H9 (cell line): Measurements from ENCODE around the gene TMEM204. TPM values are rescaled to one million over a fixed set of nuclear protein-coding genes. Genes with fewer than 3 reads are reported as not detected.
A peak's percentile ranks its signal among the peaks of the same experiment; 100 is the strongest.

Source experiments
- DNase-seq: peaks from one replicate; pipeline ENCODE4 v3.0.0-alpha.2; 2017
- H2AFZ ChIP-seq: one replicate; pipeline ENCODE4 v1.6.1; 2013; ENCODE audit warnings: mild to moderate bottlenecking, low read length, control low read depth, moderate library complexity
- H2AK5ac ChIP-seq: 2 replicates; pipeline ENCODE4 v1.6.1; 2013; ENCODE audit warnings: low read length, control low read depth, mixed read lengths; ENCODE audit not compliant: insufficient read length
- H2BK120ac ChIP-seq: one replicate; pipeline ENCODE4 v1.6.1; 2013; ENCODE audit warnings: low read depth, mild to moderate bottlenecking, low read length, control low read depth, inconsistent platforms; ENCODE audit not compliant: poor library complexity, severe bottlenecking
- H2BK12ac ChIP-seq: 2 replicates; pipeline ENCODE4 v1.6.1; 2013; ENCODE audit warnings: low read length, control low read depth, mixed read lengths, low read depth; ENCODE audit not compliant: insufficient read length
- H2BK15ac ChIP-seq: 2 replicates; pipeline ENCODE4 v1.6.1; 2013; ENCODE audit warnings: low read depth, low read length, control low read depth
- H2BK20ac ChIP-seq: one replicate; pipeline ENCODE4 v1.6.1; 2013; ENCODE audit warnings: low read depth, mild to moderate bottlenecking, low read length, control low read depth, inconsistent platforms; ENCODE audit not compliant: poor library complexity, severe bottlenecking
- H2BK5ac ChIP-seq: 2 replicates; pipeline ENCODE4 v1.6.1; 2013; ENCODE audit warnings: low read length, control low read depth, mixed read lengths; ENCODE audit not compliant: insufficient read length
- H3K14ac ChIP-seq: 2 replicates; pipeline ENCODE4 v1.6.1; 2013; ENCODE audit warnings: low read length, control low read depth; ENCODE audit not compliant: insufficient read depth
- H3K18ac ChIP-seq: 2 replicates; pipeline ENCODE4 v1.6.1; 2013; ENCODE audit warnings: low read depth, mild to moderate bottlenecking, mixed read lengths, low read length, control low read depth; ENCODE audit not compliant: insufficient read length
- H3K23ac ChIP-seq: 2 replicates; pipeline ENCODE4 v1.6.1; 2013; ENCODE audit warnings: low read length, control low read depth, mixed read lengths, low read depth; ENCODE audit not compliant: insufficient read length
- H3K23me2 ChIP-seq: 2 replicates; pipeline ENCODE4 v1.6.1; 2013; ENCODE audit warnings: low read depth, mild to moderate bottlenecking, mixed read lengths, low read length, control low read depth; ENCODE audit not compliant: insufficient read length, poor library complexity, severe bottlenecking
- H3K27ac ChIP-seq: 2 replicates; pipeline ENCODE4 v1.5.1; 2013; ENCODE audit warnings: low read length, control low read depth, mixed read lengths, low read depth; ENCODE audit not compliant: insufficient read length
- H3K27me3 ChIP-seq: 2 replicates; pipeline ENCODE4 v1.6.1; 2013; ENCODE audit warnings: low read length, control low read depth, inconsistent platforms; ENCODE audit not compliant: insufficient read depth
- H3K4ac ChIP-seq: 2 replicates; pipeline ENCODE4 v1.6.1; 2013; ENCODE audit warnings: low read depth, mild to moderate bottlenecking, control low read depth, inconsistent platforms, low read length, moderate library complexity
- H3K4me1 ChIP-seq: 2 replicates; pipeline ENCODE4 v1.6.1; 2013; ENCODE audit warnings: low read length, control low read depth, inconsistent platforms; ENCODE audit not compliant: insufficient read depth
- H3K4me2 ChIP-seq: 2 replicates; pipeline ENCODE4 v1.6.1; 2013; ENCODE audit warnings: low read length, control low read depth, mixed read lengths; ENCODE audit not compliant: insufficient read length, insufficient read depth
- H3K56ac ChIP-seq: 2 replicates; pipeline ENCODE4 v1.6.1; 2013; ENCODE audit warnings: low read depth, mild to moderate bottlenecking, mixed read lengths, low read length, control low read depth; ENCODE audit not compliant: insufficient read length
- H3K79me1 ChIP-seq: 2 replicates; pipeline ENCODE4 v1.6.1; 2013; ENCODE audit warnings: low read depth, mild to moderate bottlenecking, moderate library complexity, low read length, control low read depth, inconsistent platforms; ENCODE audit not compliant: insufficient read depth, poor library complexity, severe bottlenecking
- H3K79me2 ChIP-seq: 2 replicates; pipeline ENCODE4 v1.6.1; 2013; ENCODE audit warnings: low read length, control low read depth, inconsistent platforms; ENCODE audit not compliant: insufficient read depth
- H3K9ac ChIP-seq: 2 replicates; pipeline ENCODE4 v1.6.1; 2013; ENCODE audit warnings: low read length, control low read depth, mixed read lengths; ENCODE audit not compliant: insufficient read length; ENCODE audit errors: extremely low read depth
- H3K9me3 ChIP-seq: one replicate; pipeline ENCODE4 v1.6.1; 2013; ENCODE audit warnings: low read depth, low read length, inconsistent platforms; ENCODE audit not compliant: control insufficient read depth
- H3T11ph ChIP-seq: one replicate; pipeline ENCODE4 v1.6.1; 2013; ENCODE audit warnings: mild to moderate bottlenecking, low read length, control low read depth, inconsistent platforms
- H4K20me1 ChIP-seq: one replicate; pipeline ENCODE4 v1.6.1; 2013; ENCODE audit not compliant: control insufficient read depth, insufficient read length, insufficient read depth
- H4K5ac ChIP-seq: 2 replicates; pipeline ENCODE4 v1.6.1; 2013; ENCODE audit warnings: low read depth, mild to moderate bottlenecking, mixed read lengths, low read length, control low read depth; ENCODE audit not compliant: insufficient read length
- H4K8ac ChIP-seq: replicated peaks from 2 replicates; pipeline ENCODE4 v1.6.1; 2013; ENCODE audit warnings: low read length, control low read depth, mixed read lengths, low read depth; ENCODE audit not compliant: insufficient read length
- H4K91ac ChIP-seq: 2 replicates; pipeline ENCODE4 v1.6.1; 2013; ENCODE audit warnings: low read depth, mild to moderate bottlenecking, moderate library complexity, mixed read lengths, low read length, control low read depth; ENCODE audit not compliant: insufficient read length
- H3K27ac Mint-ChIP-seq, 3 experiments: 2 replicates in 2 of 3; 3 replicates in 1 of 3; pipeline ENCODE4 v1.8.0; 2020 to 2021; ENCODE audit warnings: mixed read lengths in 3 of 3, mild to moderate bottlenecking in 1 of 3, moderate library complexity in 1 of 3
- H3K27me3 Mint-ChIP-seq: 2 replicates; pipeline ENCODE4 v1.8.0; 2021; ENCODE audit warnings: low read depth, mild to moderate bottlenecking, moderate library complexity, mixed read lengths
- H3K36me3 Mint-ChIP-seq, 3 experiments: 2 replicates in 2 of 3; 3 replicates in 1 of 3; pipeline ENCODE4 v1.8.0; 2020 to 2021; ENCODE audit warnings: low read depth in 3 of 3, mixed read lengths in 3 of 3; ENCODE audit not compliant: insufficient read depth in 1 of 3
- H3K4me1 Mint-ChIP-seq, 2 experiments: 2 replicates each; pipeline ENCODE4 v1.8.0; 2020; ENCODE audit warnings: mixed read lengths in 2 of 2
- H3K4me3 Mint-ChIP-seq, 2 experiments: 2 replicates in 1 of 2; 3 replicates in 1 of 2; pipeline ENCODE4 v1.8.0; 2020 to 2021; ENCODE audit warnings: mild to moderate bottlenecking in 2 of 2, mixed read lengths in 2 of 2, moderate library complexity in 1 of 2
- H3K9me3 Mint-ChIP-seq, 2 experiments: 2 replicates in 1 of 2; 3 replicates in 1 of 2; pipeline ENCODE4 v1.8.0; 2020; ENCODE audit warnings: mild to moderate bottlenecking in 2 of 2, mixed read lengths in 2 of 2, moderate library complexity in 1 of 2
- CTCF ChIP-seq: fragments of 200-600 bp; sonication (generic); conservative IDR thresholded peaks from 3 replicates; pipeline ENCODE4 v1.8.0; 2021; ENCODE audit warnings: antibody characterized with exemption, mild to moderate bottlenecking
- WGBS: extraction: QIAGEN DNeasy Blood & Tissue Kit; methylation state at CpG from one replicate; pipeline ENCODE4 v1.1.7; 2013; ENCODE audit warnings: missing lambda C conversion rate, low lambda C conversion rate, mixed read lengths; ENCODE audit not compliant: insufficient read length; ENCODE audit errors: extremely low coverage; 5-methylcytosine and 5-hydroxymethylcytosine counted together
- total RNA-seq: library from RNA; stranded (reverse); gene quantifications from 2 replicates; pipeline ENCODE4 v1.2.1, GENCODE V29; 2021

TMEM204 gene
- total RNA-seq, 1 experiment from 2014 or later, result not detected

DNA sequence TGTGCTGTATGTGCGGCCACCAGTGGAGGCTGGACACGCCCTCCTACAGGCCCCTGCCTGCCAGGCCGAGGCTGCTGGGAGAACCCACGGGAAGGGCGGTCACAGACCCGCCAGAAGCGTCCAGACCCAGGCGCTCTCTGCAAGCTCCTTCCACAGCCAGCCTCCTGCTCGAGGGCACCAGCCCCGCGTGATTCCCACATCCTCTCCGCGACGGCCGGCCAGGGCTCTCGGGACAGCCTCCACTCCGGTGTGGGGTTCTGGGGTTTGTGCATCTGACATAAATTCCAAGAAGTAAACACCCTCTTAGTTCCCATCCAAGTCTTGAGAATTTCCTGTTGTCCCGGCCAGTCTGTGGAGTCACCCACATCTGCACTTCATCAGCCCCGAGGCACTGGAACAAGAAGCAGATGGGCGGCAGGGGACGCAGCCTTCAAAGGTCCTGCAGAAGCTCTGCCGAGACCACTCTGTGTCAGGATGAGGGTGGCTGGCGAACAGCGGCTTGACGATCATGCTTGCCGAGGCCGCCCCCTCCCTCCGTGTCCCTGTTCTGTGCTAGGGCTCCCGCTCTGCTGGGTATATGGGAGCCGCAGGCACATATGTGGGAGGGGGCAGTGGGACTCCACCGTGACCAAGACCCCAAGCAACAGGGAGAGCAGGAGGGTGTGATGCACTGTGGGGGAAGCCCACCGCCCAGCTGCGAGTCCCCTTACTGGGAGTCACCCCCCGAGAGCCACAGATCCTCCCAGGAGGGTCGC lies 2.4 kb upstream of the TMEM204 start:
- Histone ChIP-seq H4K5ac (no peak overlapping the region), H2BK15ac (no peak overlapping the region), H4K8ac (no peak overlapping the region), H2BK5ac (no peak overlapping the region), H3K9me3 (no peaks in the 10 kb centered on the region), H3K18ac (no peak overlapping the region), H3K4ac (no peak overlapping the region), H3K4me2 (no peak overlapping the region), H4K91ac (no peak overlapping the region), H2AFZ (no peak overlapping the region), H2BK12ac (no peak overlapping the region), H3K79me2 (no peaks in the 10 kb centered on the region), H3K9ac (no peak overlapping the region), H2AK5ac (no peak overlapping the region), H3T11ph (no peak overlapping the region), H3K14ac (no peak overlapping the region), H4K20me1 (no peaks in the 10 kb centered on the region), H2BK120ac (no peak overlapping the region), H3K4me1 (no peaks in the 10 kb centered on the region), H3K23ac (no peak overlapping the region), H3K27me3 (no peaks in the 10 kb centered on the region; the same call in 1 of the 2 replicates), H3K79me1 (no peaks in the 10 kb centered on the region), H2BK20ac (no peak overlapping the region), H3K27ac (no peak overlapping the region), H3K23me2 (no peaks in the 10 kb centered on the region), H3K56ac (no peak overlapping the region)
- H3K4me3 Mint-ChIP-seq, result no peak overlapping the region
- no peak for DNase-seq
- peak overlapping the region in 1 of 3 experiments; percentile 28; a peak in 1 of 7 replicates for H3K27ac Mint-ChIP-seq
- H3K27me3 Mint-ChIP-seq, result no peaks in the 10 kb centered on the region
- no peaks in the 10 kb centered on the region; a peak in 1 of 4 replicates for H3K4me1 Mint-ChIP-seq
- TF ChIP-seq CTCF, result no peak
- no peaks in the 10 kb centered on the region for H3K36me3 Mint-ChIP-seq
- WGBS, result no CpG with 5 or more reads among the region's 35 CpGs
- no peaks in the 10 kb centered on the region for H3K9me3 Mint-ChIP-seq
